HEK293 (cell line): ENCODE data around the gene EXOSC2.

Source experiments
- ZNF24 ChIP-seq: fragments of 450-650 bp; formaldehyde crosslinking; IDR thresholded peaks from 2 replicates; pipeline ENCODE4 v1.5.1; 2016; ENCODE audit warnings: missing biosample characterization, missing genetic modification characterization
- ZNF626 ChIP-seq: fragments of 450-650 bp; sonication (Bioruptor Pico); formaldehyde crosslinking; IDR thresholded peaks from 2 replicates; pipeline ENCODE4 v1.5.1; 2018; ENCODE audit warnings: missing biosample characterization, missing genetic modification characterization, inconsistent platforms
- ZNF677 ChIP-seq: fragments of 450-650 bp; IDR thresholded peaks from 2 replicates; pipeline ENCODE4 v1.5.0; 2018; ENCODE audit warnings: missing biosample characterization, mild to moderate bottlenecking, missing genetic modification characterization, moderate library complexity
- ZNF792 ChIP-seq: fragments of 450-650 bp; formaldehyde crosslinking; IDR thresholded peaks from 2 replicates; pipeline ENCODE4 v1.5.1; 2016; ENCODE audit warnings: missing biosample characterization, missing genetic modification characterization
- TF ChIP-seq, protein P1 (sequence below): fragments of 450-650 bp; formaldehyde crosslinking; IDR thresholded peaks from 2 replicates; pipeline ENCODE4 v1.5.0; 2017; ENCODE audit warnings: missing biosample characterization, missing genetic modification characterization, borderline replicate concordance
- TF ChIP-seq, protein P2 (sequence below): fragments of 450-650 bp; formaldehyde crosslinking; IDR thresholded peaks from 2 replicates; pipeline ENCODE4 v1.5.1; 2016; ENCODE audit warnings: missing biosample characterization, missing genetic modification characterization
- TF ChIP-seq, protein P3 (sequence below): fragments of 450-650 bp; formaldehyde crosslinking; IDR thresholded peaks from 2 replicates; pipeline ENCODE4 v1.5.1; 2017; ENCODE audit warnings: missing biosample characterization, mild to moderate bottlenecking, missing genetic modification characterization, moderate library complexity

DNA sequence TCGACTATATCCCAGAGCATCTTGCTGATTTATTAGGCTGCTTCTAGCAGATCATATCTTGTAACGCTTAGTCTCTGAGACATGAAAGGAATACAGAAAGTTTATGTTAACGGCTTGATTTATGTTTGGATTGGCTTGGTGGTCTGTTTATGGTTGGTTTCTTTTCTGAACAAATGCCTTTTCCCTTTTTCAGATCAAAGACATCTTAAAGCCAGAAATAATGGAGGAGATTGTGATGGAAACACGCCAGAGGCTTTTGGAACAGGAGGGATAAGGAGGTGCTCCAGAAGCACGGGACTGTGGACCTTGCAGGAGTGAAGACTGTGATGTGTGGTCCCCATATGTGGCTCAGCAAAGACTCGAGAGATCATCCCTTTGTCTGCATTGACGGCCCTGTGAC lies 9.9 kb downstream of the EXOSC2 start:
- TF ChIP-seq, protein P1, sequence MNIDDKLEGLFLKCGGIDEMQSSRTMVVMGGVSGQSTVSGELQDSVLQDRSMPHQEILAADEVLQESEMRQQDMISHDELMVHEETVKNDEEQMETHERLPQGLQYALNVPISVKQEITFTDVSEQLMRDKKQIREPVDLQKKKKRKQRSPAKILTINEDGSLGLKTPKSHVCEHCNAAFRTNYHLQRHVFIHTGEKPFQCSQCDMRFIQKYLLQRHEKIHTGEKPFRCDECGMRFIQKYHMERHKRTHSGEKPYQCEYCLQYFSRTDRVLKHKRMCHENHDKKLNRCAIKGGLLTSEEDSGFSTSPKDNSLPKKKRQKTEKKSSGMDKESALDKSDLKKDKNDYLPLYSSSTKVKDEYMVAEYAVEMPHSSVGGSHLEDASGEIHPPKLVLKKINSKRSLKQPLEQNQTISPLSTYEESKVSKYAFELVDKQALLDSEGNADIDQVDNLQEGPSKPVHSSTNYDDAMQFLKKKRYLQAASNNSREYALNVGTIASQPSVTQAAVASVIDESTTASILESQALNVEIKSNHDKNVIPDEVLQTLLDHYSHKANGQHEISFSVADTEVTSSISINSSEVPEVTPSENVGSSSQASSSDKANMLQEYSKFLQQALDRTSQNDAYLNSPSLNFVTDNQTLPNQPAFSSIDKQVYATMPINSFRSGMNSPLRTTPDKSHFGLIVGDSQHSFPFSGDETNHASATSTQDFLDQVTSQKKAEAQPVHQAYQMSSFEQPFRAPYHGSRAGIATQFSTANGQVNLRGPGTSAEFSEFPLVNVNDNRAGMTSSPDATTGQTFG (tag by site-specific recombination) = no peak
- TF ChIP-seq ZNF792 (tag by site-specific recombination) = no peak
- TF ChIP-seq ZNF677 (tag by site-specific recombination) = no peak
- no peak for TF ChIP-seq ZNF24 (tag by site-specific recombination)
- TF ChIP-seq, protein P2, sequence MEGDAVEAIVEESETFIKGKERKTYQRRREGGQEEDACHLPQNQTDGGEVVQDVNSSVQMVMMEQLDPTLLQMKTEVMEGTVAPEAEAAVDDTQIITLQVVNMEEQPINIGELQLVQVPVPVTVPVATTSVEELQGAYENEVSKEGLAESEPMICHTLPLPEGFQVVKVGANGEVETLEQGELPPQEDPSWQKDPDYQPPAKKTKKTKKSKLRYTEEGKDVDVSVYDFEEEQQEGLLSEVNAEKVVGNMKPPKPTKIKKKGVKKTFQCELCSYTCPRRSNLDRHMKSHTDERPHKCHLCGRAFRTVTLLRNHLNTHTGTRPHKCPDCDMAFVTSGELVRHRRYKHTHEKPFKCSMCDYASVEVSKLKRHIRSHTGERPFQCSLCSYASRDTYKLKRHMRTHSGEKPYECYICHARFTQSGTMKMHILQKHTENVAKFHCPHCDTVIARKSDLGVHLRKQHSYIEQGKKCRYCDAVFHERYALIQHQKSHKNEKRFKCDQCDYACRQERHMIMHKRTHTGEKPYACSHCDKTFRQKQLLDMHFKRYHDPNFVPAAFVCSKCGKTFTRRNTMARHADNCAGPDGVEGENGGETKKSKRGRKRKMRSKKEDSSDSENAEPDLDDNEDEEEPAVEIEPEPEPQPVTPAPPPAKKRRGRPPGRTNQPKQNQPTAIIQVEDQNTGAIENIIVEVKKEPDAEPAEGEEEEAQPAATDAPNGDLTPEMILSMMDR (tag by site-specific recombination) = no peak
- TF ChIP-seq, protein P3, sequence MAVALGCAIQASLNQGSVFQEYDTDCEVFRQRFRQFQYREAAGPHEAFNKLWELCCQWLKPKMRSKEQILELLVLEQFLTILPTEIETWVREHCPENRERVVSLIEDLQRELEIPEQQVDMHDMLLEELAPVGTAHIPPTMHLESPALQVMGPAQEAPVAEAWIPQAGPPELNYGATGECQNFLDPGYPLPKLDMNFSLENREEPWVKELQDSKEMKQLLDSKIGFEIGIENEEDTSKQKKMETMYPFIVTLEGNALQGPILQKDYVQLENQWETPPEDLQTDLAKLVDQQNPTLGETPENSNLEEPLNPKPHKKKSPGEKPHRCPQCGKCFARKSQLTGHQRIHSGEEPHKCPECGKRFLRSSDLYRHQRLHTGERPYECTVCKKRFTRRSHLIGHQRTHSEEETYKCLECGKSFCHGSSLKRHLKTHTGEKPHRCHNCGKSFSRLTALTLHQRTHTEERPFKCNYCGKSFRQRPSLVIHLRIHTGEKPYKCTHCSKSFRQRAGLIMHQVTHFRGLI (tag by site-specific recombination) = no peak
- no peak for TF ChIP-seq ZNF626
